ENCODE measurements around the gene ZNF441. TPM values are rescaled to one million over a fixed set of nuclear protein-coding genes. Genes with fewer than 3 reads are reported as not detected.
"Not testable (repeated sequence)": the region's sequence is repeated elsewhere in the genome, so short reads cannot be mapped to it uniquely, and the experiment has no call there.

The ZNF441 gene
- total RNA-seq, 2 experiments from 2014 or later, result 4.0 TPM

- Mint-ChIP-seq H3K27me3 (ENCODE audit: low read depth) (no peaks in the 10 kb centered on the region), H3K36me3 (ENCODE audit: low read depth) (peaks cover 53% of the 10 kb centered on the region), H3K4me1 (ENCODE audit: low read depth) (no peaks in the 10 kb centered on the region), H3K27ac (no peak overlapping the region), H3K9me3 (peaks cover 30% of the 10 kb centered on the region), H3K4me3 (no peak overlapping the region)
- intact Hi-C loops (cut with micrococcal nuclease), result no loop called here
- CTCF ChIA-PET, result no interaction called here
- DNase-seq, result no peak
These were observed 54.8 kb downstream of the ZNF441 start for GRCh38 chr19:11821474-11822109.

DNA sequence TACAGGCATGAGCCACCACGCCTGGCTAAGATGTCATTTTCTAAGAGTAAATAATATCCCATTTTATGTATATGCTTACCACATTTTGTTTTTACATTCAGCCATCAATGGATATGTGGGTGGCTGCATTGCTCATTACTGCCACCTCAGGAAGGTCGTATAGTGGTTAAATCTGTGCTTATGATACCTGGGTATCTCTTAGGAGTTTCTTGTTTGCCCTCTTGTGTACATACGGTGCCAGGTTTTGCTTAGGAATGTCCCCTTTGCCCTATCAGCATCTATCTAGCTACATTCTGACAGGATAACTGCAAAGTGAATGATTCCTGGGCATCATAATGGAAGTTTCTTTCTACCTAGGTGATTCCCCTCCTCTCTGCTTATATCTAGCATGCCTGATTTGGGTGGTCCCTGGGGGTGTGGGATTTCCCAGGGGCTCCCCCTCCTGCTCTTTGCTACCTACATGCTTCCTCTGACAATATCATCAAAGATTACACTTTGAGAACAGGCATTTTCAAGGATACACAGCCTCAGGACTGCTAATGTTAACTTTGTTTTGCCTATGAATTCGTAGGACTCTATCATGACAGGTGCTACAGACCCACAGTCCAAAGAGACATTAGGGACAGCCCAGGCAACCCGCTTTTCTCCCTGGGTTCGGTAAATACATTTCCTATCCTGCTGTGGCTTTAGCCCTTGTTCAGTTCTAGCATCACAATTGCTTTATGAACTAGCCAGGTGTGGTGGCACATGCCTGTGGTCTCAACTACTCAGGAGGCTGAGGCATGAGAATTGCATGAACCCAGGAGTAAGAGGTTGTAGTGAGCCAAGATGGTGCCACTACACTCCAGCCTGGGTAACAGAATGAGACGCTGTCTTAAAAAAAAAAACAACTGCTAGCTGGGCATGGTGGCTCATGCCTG is 62.4 kb downstream of the ZNF441 start:
- DNase-seq; H3K4me1 Mint-ChIP-seq (ENCODE audit: low read depth); H3K27me3 Mint-ChIP-seq (ENCODE audit: low read depth); H3K27ac Mint-ChIP-seq; CTCF ChIA-PET; H3K4me3 Mint-ChIP-seq; intact Hi-C loops (cut with micrococcal nuclease): not testable (repeated sequence)
- peaks cover 66% of the 10 kb centered on the region for H3K9me3 Mint-ChIP-seq
- peaks cover 84% of the 10 kb centered on the region for H3K36me3 Mint-ChIP-seq (ENCODE audit: low read depth)

DNA sequence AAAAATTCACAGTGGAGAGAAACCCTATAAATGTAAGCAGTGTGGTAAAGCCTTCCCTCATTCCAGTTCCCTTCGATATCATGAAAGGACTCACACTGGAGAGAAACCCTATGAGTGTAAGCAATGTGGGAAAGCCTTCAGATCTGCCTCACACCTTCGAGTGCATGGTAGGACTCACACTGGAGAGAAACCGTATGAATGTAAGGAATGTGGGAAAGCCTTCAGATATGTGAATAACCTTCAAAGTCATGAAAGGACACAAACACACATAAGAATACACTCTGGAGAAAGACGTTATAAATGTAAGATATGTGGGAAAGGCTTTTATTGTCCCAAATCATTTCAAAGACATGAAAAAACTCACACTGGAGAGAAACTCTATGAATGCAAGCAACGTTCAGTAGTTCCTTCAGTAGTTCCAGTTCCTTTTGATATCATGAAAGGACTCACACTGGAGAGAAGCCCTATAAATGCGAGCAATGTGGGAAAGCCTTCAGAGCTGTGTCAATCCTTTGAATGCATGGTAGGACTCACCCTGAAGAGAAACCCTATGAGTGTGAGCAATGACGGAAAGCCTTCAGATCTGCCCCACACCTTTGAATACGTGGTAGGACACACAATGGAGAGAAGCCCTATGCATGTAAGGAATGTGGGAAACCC is 65.6 kb downstream of the ZNF441 start:
- Mint-ChIP-seq H3K4me3 (no peak overlapping the region), H3K4me1 (ENCODE audit: low read depth) (no peaks in the 10 kb centered on the region), H3K9me3 (peaks cover 70% of the 10 kb centered on the region), H3K27me3 (ENCODE audit: low read depth) (no peaks in the 10 kb centered on the region), H3K27ac (no peak overlapping the region), H3K36me3 (ENCODE audit: low read depth) (peaks cover 75% of the 10 kb centered on the region)
- DNase-seq, result no peak
- intact Hi-C loops (cut with micrococcal nuclease), result no loop called here
- CTCF ChIA-PET, result no interaction called here

- CTCF ChIA-PET, result no interaction called here
- intact Hi-C loops (cut with micrococcal nuclease), result no loop called here
- peaks cover 65% of the 10 kb centered on the region for H3K36me3 Mint-ChIP-seq (ENCODE audit: low read depth)
- H3K9me3 Mint-ChIP-seq, result peaks cover 63% of the 10 kb centered on the region
- no peak for DNase-seq
- H3K4me3 Mint-ChIP-seq, result no peak overlapping the region
- no peaks in the 10 kb centered on the region for H3K4me1 Mint-ChIP-seq (ENCODE audit: low read depth)
- no peaks in the 10 kb centered on the region for H3K27me3 Mint-ChIP-seq (ENCODE audit: low read depth)
- H3K27ac Mint-ChIP-seq, result no peak overlapping the region
These were observed 66.7 kb downstream of the ZNF441 start for GRCh38 chr19:11833541-11833940.

Other genes with a start within 250 kb of the ZNF441 start
- 10 to 100 TPM; 42.6 to 46.0 TPM for gene ECSIT, start 237.9 kb upstream of the ZNF441 start, total RNA-seq
- not detected for gene CNN1, start 228.1 kb upstream of the ZNF441 start, total RNA-seq
- gene ELOF1, start 207.8 kb upstream of the ZNF441 start, total RNA-seq, result 10 to 100 TPM; 33.0 to 33.4 TPM
- 1 to 10 TPM; 8.3 to 8.8 TPM for gene ACP5, start 189.4 kb upstream of the ZNF441 start, total RNA-seq
- gene ZNF627, start 169.5 kb upstream of the ZNF441 start, total RNA-seq, result 1 to 10 TPM; 4.3 to 5.0 TPM
- 1 to 10 TPM; 4.1 to 4.2 TPM for gene ZNF823, start 28.1 kb upstream of the ZNF441 start, total RNA-seq
- 1 to 10 TPM in 1 of 2 experiments, under 1 TPM in 1; 0.35 to 1.2 TPM for gene ZNF491, start 31.5 kb downstream of the ZNF441 start, total RNA-seq
- 1 to 10 TPM; 3.6 to 4.8 TPM for gene ZNF440, start 47.3 kb downstream of the ZNF441 start, total RNA-seq
- 1 to 10 TPM; 3.6 to 4.4 TPM for gene ZNF439, start 81.7 kb downstream of the ZNF441 start, total RNA-seq
- under 1 TPM; 0.79 to 0.95 TPM for gene ZNF69, start 120.8 kb downstream of the ZNF441 start, total RNA-seq
- 10 to 100 TPM; 12.3 to 12.4 TPM for gene ZNF700, start 158.1 kb downstream of the ZNF441 start, total RNA-seq
- gene ZNF763, start 198.0 kb downstream of the ZNF441 start, total RNA-seq, result under 1 TPM; 0.50 to 0.54 TPM